SW 1271 (cell line): Measurements from ENCODE around the gene ZC3H8.
"Not testable (repeated sequence)": the region's sequence is repeated elsewhere in the genome, so short reads cannot be mapped to it uniquely, and the experiment has no call there.

Source experiments
- DNase-seq, 2 experiments: peaks; one replicate each; lab custom pipeline; 2025; lab: John Stamatoyannopoulos, UW

Gene ZC3H8

GRCh38 chr2:112259509-112260294 lies 4.9 kb upstream of the ZC3H8 start:
- DNase-seq = peak; percentile 14 to 75

GRCh38 chr2:112257575-112257974 lies 2.7 kb upstream of the ZC3H8 start:
- DNase-seq = no peak

DNA sequence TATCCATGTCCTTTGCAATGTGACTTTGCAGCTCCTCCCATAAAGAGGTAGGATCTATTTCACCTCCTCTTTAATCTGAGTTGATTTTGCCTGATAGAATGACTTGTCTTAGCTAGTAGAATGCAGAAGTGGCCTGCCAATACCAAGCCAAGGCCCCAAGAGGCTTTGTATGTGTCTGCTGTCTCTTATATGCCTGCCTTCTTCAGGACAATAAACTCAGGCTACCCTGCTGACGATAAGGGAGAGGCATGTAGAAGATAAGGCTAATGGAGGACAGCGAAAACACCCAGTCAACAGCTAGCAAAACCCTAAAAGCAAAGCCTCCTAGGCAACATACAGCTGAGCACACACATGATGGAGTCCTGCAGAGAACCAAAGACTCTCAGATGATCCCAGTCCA lies 1.8 kb upstream of the ZC3H8 start:
- no peak for DNase-seq

GRCh38 chr2:112255875-112256274 lies 1.0 kb upstream of the ZC3H8 start:
- no peak for DNase-seq

GRCh38 chr2:112253261-112253815 lies 1.5 kb downstream of the ZC3H8 start:
- DNase-seq = no peak

DNA sequence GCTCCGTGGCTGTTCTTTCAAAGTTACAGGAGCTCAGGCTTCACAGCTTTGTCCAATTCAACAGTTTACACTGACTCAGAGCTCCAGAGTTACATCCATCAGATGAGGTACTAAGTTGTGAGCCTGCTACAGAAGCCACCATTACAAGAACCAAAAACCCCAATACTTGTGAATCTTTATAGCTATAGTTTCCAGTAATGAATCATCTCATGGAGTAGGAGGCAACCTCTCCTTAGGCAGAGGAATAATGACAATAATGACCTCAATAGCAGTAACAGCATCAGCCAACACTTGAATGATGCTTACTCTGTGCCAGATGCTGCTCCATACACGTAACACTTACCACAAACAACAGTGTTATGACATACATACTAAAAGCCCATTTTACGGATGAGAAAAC lies 3.6 kb downstream of the ZC3H8 start:
- DNase-seq = no peak

GRCh38 chr2:112244854-112245253 lies 10.0 kb downstream of the ZC3H8 start:
- no peak for DNase-seq

- DNase-seq = no peak
Observed at GRCh38 chr2:112243233-112243632, 11.6 kb downstream of the ZC3H8 start.

DNA sequence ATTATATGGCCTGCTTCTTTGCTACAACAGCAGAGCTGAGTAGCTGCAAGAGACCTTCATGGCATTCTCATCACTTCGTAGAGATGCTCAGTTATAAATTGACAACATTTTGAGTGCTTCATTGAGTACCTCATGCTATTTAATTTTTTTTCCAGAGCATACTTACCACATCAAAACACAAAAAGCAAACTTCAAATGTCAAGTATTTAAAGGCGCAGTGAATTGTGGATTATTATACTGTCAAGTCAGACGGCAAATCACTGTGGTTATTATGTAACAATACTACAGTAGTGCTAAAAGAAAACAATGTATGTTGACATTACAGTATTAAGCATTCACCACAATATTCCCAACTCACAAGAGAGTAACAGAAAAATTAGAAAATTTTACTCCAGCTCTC lies 12.5 kb downstream of the ZC3H8 start:
- DNase-seq = no peak

DNA sequence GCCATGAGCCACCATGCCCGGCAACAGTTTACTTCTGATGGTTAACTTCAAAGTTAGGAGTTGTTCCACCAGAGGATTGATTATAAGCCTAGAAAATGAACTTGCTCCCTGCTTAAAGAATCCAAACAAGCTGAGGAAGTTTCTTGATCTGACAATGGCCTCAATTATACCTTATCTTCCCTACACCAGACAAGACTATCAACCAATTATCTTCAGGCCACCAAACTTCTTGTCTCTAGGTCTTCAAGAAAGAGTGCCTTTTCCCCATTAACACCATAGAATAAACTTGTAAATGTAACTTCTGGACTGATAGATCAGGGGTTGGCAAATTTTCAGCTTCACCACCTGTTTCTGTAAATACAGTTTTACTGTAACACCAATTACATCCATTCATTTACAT lies 15.0 kb downstream of the ZC3H8 start:
- DNase-seq = no peak

DNA sequence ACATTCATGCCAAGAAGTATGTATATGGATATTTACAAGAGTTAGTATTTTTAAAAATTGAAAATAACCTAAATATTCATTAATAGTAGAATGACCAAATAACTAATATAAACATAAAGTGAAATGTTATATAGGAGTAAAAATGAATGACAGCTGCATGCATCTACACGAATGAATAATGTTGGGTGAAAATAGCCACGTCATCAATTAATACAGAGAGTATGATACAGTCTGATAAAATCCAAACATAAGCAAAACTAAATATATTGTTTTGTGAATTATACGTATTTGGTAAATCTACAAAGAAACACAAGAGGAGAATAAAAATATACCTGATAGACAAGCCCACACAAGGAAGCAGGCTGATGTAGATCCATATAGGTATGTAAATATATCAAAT lies 24.5 kb downstream of the ZC3H8 start:
- no peak for DNase-seq

DNA sequence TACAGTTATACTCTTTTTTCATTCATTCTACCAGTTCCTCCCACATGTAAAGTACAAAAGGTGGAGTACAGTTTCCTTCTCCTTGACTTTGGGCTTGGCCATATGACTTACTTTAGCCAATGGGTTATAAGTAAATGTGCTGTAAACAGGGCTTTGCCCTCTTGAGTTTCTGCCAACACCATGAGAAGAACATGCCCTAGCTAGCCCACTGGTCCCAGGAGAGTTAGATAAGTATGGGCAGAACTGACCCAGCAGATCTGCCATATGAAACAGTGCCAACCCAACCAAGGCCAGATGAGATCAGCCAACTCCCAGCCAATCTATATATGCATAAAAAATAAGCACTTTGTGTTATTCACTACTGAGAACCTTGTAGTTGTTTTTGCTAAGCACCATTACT lies 25.5 kb downstream of the ZC3H8 start:
- no peak for DNase-seq

DNA sequence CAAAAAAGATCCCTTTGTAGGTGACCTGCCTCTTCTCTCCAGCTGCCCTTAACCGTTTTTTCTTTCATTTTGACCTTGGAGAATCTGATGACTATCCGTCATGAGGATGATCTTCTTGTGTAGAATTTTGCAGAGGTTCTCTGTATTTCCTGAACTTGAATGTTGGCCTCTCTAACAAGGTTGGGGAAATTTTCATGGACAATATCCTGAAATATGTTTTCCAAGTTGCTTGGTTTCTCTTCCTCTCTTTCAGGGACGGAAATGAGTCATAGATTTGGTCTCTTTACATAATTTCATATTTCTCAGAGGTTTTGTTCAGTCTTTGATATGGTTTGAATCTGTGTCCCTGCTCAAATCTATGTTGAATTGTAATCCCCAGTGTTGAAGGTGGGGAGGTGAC lies 34.0 kb downstream of the ZC3H8 start:
- DNase-seq = no peak

GRCh38 chr2:112220186-112220585 lies 34.7 kb downstream of the ZC3H8 start:
- DNase-seq = no peak

GRCh38 chr2:112217854-112218253 lies 37.0 kb downstream of the ZC3H8 start:
- no peak for DNase-seq

GRCh38 chr2:112216167-112216566 lies 38.7 kb downstream of the ZC3H8 start:
- DNase-seq = peak in 1 of 2 experiments; percentile 37

- not testable (repeated sequence) for DNase-seq
Observed at GRCh38 chr2:112207905-112208304, 46.9 kb downstream of the ZC3H8 start.

DNA sequence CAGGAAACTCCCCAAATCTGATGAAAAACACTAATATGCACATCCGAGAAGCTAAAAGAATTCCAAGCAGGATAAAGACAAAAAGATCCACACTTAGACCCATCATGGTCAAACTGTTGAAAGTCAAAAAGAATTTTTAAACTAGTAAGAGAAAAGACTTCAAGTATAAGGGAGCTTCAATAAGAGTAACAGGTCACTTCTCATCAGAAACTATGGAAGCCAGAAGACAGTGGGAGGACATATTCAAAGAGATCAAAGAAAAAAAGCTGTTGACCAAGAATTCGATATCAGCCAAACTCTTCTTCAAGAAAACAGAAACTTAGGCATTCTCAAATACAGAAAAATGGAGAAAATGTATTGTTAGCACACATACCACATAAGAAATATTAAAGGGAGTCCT lies 50.4 kb downstream of the ZC3H8 start:
- peak in 1 of 2 experiments; percentile 51 for DNase-seq

- DNase-seq = no peak
Observed at GRCh38 chr2:112201696-112202430, 53.0 kb downstream of the ZC3H8 start.

- no peak for DNase-seq
Observed at GRCh38 chr2:112199188-112199587, 55.7 kb downstream of the ZC3H8 start.

GRCh38 chr2:112198780-112199179 lies 56.1 kb downstream of the ZC3H8 start:
- no peak for DNase-seq

GRCh38 chr2:112197868-112198267 lies 57.0 kb downstream of the ZC3H8 start:
- DNase-seq = no peak

DNA sequence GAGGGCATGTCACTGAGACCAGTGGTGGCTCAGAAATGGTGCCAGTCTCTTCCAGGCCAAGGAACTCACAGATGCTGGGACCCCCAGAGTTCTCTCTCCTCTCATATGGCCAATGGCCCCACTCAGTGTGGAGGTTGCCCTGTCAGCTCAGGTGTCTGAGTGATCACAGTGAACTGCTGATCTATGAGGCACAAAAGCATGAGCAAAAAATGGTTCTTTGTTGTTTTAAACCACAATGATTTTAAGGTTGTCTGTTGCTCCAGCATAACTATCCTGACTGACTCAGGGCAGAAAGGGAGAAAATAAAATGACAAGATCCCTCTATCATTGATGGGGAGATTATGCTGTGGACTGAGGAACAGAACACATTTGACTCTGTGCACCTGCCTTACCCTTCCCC lies 58.9 kb downstream of the ZC3H8 start:
- DNase-seq = no peak
